NCI-H1092 (cell line): ENCODE data around the gene DNER.
"Not testable (repeated sequence)": the region's sequence is repeated elsewhere in the genome, so short reads cannot be mapped to it uniquely, and the experiment has no call there.

Experiments used
- DNase-seq: peaks from one replicate; lab custom pipeline; 2025; lab: John Stamatoyannopoulos, UW

Gene DNER

GRCh38 chr2:229714736-229715541, 584 bp upstream of the DNER start:
- DNase-seq = no peak

GRCh38 chr2:229713371-229714079, 830 bp downstream of the DNER start:
- DNase-seq = peak; percentile 56

GRCh38 chr2:229712136-229712535, 2.2 kb downstream of the DNER start:
- no peak for DNase-seq

DNA sequence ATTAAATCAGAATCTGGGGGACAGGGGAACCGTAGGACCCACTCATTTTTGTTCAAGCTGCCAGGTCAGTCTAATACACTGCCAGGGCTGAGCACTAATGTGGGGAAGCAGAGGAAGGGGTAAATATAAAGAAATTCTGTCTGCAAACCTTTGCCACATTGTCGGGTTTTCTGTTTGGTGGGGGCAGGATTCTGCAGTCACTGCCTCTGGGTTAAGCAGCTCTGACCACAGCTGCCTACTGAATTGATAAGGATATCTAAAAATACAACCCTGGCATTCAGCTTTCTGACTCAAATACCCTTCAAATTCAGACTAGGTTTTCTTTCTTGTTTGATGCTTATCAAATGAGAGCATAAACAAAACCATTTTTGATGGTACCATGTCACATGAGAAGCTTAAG, 6.0 kb downstream of the DNER start:
- DNase-seq = no peak

GRCh38 chr2:229703909-229704630, 10.3 kb downstream of the DNER start:
- DNase-seq = no peak

DNA sequence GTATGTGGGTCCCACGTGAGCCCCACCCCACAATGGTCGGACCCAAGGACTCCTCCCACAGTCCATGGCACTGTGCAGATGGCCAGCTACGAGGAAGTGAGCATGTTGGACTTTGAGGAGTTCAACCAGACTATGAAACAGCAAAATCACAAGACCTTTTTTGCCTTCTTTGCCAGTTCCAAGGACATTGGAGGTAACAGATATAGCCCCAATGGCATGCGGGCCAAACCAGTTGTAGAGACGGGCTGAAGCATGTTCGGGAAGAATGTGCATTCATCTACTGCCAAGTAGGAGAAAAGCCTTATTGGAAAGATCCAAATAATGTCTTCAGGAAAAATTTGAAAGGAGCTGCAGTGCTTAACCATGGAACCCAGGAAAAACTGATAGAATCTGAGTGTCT, 12.6 kb downstream of the DNER start:
- no peak for DNase-seq

DNA sequence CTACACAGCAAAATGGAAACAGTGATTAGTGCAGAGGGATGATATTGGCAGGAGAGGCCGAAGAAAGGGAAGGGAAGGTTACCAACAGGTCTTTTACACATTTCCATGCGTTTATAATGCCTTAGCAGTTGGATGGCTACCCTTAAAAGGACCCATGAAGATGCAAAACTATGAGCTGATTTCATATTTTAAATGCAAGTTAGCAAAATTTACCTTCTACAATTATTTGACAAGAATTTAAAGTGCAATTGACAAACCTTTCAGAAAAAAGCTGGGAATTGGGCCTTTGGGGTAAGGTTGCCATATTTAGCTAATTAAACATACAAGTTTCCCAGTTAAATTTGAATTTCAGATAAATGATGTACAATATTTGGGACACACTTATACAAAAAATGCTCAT, 13.3 kb downstream of the DNER start:
- DNase-seq = no peak

DNA sequence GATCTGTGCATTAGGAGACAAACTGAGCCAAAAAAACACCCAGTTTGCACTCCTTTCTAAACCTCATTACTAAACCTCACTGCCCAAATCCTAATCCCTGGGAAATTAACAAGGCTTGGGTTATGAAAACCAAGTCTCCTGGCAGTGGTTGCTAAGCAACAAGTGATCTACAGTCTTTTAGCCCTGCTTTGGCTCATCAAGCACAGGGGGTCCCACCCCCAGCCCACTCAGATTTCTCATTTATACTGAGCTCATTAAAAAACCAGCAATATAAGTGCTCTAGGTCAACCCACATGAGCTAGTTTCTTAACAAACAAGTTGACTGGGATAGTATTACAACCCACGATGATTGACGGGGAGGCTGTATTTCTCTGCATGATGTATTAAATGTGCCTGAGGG, 18.4 kb downstream of the DNER start:
- DNase-seq = no peak

GRCh38 chr2:229693845-229694244, 20.5 kb downstream of the DNER start:
- DNase-seq = not testable (repeated sequence)

DNA sequence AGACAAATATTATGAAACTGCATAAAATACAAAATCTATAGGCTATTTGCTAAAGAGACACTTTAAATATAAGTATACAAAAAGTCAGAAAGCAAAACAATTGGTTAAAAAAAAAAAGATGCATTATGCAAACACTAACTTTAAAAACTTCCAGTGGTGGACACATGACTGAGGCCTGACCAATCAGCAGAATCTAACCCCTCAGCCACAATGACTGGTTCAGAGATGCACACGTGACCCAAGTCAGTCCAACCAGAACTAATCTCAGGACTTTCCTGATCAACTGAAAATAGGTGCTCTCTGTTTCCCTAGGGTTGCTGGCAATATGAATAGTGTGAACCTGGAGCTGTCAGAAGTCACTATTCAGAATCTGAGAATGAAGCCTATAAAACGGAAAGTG, 22.7 kb downstream of the DNER start:
- DNase-seq = no peak

DNA sequence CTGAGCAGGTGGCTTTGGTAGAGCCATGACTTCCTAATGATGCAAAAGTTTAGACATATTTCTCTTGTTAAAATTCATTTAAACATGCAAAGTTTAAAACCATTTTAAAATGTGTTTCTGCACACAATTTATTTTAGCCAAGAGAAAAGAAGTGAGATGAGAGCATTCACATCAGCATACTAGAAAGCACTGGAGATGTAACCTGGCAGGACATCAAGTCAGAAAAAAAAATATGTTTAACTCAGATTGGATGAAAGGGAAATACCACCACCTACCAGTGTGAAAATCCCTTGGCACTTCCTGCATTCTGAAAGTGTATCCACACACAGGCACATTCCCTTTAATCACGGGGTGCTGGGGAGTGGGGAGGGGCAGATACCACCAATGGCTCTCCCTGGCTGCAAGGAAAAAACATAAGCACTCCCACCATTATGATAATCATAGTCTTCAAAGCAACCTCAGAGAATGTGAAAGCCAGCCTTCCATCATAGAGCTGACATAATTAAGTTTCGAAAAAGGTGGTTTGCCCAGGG, 25.0 kb downstream of the DNER start:
- DNase-seq = no peak

- no peak for DNase-seq
Measured at GRCh38 chr2:229688141-229688540, 26.2 kb downstream of the DNER start.

GRCh38 chr2:229686122-229686919, 28.0 kb downstream of the DNER start:
- DNase-seq = peak; percentile 63

DNA sequence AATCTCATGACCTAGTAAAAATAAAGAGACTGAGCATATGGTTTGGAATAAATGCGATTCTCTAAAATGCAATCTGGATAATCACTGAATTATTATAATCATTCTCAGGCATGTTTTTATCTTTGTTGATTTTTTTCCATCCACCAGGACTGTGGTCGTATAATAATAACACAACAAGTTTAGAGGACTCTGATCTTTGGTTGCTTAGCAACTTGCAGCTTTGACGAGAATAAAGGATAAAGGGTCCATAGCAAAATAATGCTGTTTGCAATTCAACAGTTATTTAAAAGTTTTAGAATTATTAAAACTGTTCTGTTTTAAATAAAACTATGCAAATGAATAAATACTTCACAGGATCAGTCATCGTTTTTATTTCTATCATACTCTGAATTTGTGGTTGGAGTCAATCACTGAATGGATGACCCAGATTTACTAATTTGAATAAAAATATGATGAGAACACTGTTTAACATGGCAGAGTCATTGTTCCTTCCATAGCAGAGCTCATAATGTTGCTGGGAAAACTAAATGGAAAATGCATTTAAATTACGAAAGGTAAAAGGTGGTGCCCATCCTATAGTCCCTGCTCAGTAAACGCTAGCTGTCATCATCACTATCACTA, 29.3 kb downstream of the DNER start:
- DNase-seq = no peak

GRCh38 chr2:229679393-229680125, 34.8 kb downstream of the DNER start:
- no peak for DNase-seq

GRCh38 chr2:229675569-229675968, 38.8 kb downstream of the DNER start:
- DNase-seq = peak; percentile 45

- no peak for DNase-seq
Measured at GRCh38 chr2:229674830-229675530, 39.4 kb downstream of the DNER start.

DNA sequence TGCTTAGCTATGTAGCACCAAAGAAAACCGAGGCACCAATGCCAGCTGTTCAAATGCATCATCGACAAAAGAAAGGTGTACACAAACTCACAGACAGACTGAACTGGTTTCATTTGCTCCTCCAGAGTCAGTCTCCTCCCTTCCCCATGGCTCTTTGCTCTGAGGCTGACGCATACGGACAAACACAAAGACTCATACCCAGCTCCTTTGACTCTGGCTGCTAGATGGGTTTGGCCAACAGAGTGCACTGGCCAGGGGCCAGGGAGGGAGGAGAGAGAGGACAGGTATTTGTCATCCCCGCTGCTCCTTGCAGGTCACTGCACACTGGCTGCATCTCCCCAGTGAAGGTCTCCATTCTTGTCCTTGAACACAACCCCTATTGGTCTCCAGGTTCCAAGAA, 40.7 kb downstream of the DNER start:
- DNase-seq = no peak

DNA sequence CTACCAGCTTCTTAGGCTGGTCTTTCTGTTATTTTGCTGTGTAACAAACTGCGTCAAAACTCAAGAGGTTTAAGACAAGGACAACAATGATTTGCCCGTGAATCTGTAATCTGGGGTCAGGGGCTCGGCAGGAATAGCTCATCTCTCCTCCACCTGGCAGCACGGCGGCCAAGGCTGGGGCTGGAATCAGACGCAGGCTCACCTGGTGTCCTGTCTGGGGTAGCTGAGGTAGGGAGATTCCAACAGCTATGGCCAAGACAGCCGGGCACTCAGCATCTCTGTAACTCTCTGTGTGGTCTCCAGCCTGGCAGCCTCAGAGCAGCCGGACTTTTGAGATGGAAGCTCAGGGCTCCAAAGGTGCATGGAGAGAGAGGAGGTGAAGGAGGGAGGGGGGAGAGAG, 42.3 kb downstream of the DNER start:
- no peak for DNase-seq

- no peak for DNase-seq
Measured at GRCh38 chr2:229669841-229670240, 44.5 kb downstream of the DNER start.
